HAP-1 (cell line): ENCODE results near the gene TRPM3.

Source experiments
- DNase-seq, 2 experiments: peaks; one replicate each; pipeline ENCODE4 v3.0.0-alpha.2; 2016 to 2020; ENCODE audit warnings: low spot score in 2 of 2
- H3K27me3 ChIP-seq: fragments of 250-450 bp; sonication (Bioruptor Pico); 2 replicates; pipeline ENCODE4 v1.5.1; 2020; ENCODE audit warnings: low read depth, mild to moderate bottlenecking, moderate library complexity
- H3K36me3 ChIP-seq: fragments of 250-450 bp; sonication (Bioruptor Pico); replicated peaks from 2 replicates; pipeline ENCODE4 v1.5.1; 2020; ENCODE audit warnings: mild to moderate bottlenecking
- H3K4me1 ChIP-seq: fragments of 250-450 bp; sonication (Bioruptor Pico); 2 replicates; pipeline ENCODE4 v1.5.1; 2020; ENCODE audit warnings: mild to moderate bottlenecking
- H3K4me3 ChIP-seq: fragments of 250-450 bp; sonication (Bioruptor Pico); 2 replicates; pipeline ENCODE4 v1.5.1; 2020; ENCODE audit warnings: mild to moderate bottlenecking, moderate library complexity
- H3K9me3 ChIP-seq: fragments of 250-450 bp; sonication (Bioruptor Pico); 2 replicates; pipeline ENCODE4 v1.5.1; 2020; ENCODE audit warnings: mild to moderate bottlenecking, moderate library complexity
- in situ Hi-C: fragments of 300-500 bp; cut with MboI; formaldehyde crosslinking; loops from 3 replicates; pipeline ENCODE4 v1.14.3; 2020; ENCODE audit warnings: low sequenced_read_pairs, inconsistent platforms, mixed read lengths

Gene TRPM3

DNA sequence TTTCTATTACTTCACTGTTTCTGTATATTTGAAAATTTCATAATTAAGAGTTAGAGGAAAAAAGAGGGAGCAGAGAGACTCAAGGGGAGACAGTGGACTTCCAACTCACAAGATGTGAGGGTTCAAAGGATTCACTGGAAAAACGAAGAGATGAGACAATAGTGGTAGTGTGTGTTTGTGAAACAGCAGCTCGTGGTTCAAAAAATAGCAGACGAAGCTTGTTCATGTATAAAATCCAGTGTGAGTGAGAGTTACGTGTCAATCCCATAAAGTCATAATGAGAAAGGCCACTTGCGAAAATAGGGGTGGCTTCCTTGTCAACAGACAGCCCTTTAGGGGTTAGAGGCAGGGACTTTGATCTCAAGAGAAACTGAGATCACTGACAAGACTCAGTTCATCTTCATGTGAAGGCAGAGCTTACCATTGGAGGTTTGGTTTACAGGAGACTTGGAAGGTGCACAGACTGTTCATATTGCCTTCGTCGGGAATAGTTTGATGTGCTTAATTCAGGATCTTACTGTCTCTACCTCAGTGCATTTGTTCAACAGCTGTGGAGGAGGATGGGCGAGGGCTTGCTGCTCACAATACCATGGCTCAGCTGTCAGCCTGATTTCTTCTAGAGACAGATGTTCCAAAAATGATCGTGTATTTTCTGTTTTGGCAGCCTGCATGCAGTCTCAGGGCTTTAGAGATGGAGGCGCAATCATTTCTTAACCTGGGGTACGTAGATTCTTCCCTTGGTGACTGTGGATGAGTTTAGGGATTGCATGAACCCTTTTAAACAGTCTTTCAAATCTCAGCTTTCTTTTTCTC lies 601.3 kb downstream of the TRPM3 start:
- Histone ChIP-seq H3K27me3 (no peaks in the 10 kb centered on the region), H3K36me3 (no peaks in the 10 kb centered on the region), H3K9me3 (0 out of 2 replicates have a peak, but pooled peaks cover 5% of the 10 kb centered on the region), H3K4me3 (no peak overlapping the region), H3K4me1 (no peaks in the 10 kb centered on the region)
- in situ Hi-C loops: no loop called here
- no peak for DNase-seq

GRCh38 chr9:70517926-70518610 lies 603.4 kb downstream of the TRPM3 start:
- H3K9me3 ChIP-seq: no peaks in the 10 kb centered on the region
- in situ Hi-C loops: no loop called here
- no peaks in the 10 kb centered on the region for H3K36me3 ChIP-seq
- H3K4me1 ChIP-seq: no peaks in the 10 kb centered on the region
- H3K27me3 ChIP-seq: no peaks in the 10 kb centered on the region
- no peak overlapping the region for H3K4me3 ChIP-seq
- DNase-seq: no peak

- Histone ChIP-seq H3K36me3 (no peaks in the 10 kb centered on the region), H3K4me3 (no peak overlapping the region)
- in situ Hi-C loops: no loop called here
These were observed 607.1 kb downstream of the TRPM3 start for GRCh38 chr9:70514273-70514672.

GRCh38 chr9:70511858-70512257 lies 609.6 kb downstream of the TRPM3 start:
- Histone ChIP-seq H3K36me3 (no peaks in the 10 kb centered on the region), H3K27me3 (no peaks in the 10 kb centered on the region), H3K4me1 (no peaks in the 10 kb centered on the region), H3K9me3 (0 out of 2 replicates have a peak, but pooled peaks cover 3% of the 10 kb centered on the region), H3K4me3 (no peak overlapping the region)
- in situ Hi-C loops: no loop called here
- DNase-seq: no peak

More at GRCh38 chr9:70514273-70514672, 607.1 kb downstream of the TRPM3 start:
- no peak for DNase-seq
- 0 out of 2 replicates have a peak, but pooled peaks cover 3% of the 10 kb centered on the region for H3K9me3 ChIP-seq
- H3K4me1 ChIP-seq: no peaks in the 10 kb centered on the region
- H3K27me3 ChIP-seq: no peaks in the 10 kb centered on the region

- Histone ChIP-seq H3K4me3 (no peak overlapping the region), H3K9me3 (0 out of 2 replicates have a peak, but pooled peaks cover 3% of the 10 kb centered on the region), H3K27me3 (no peaks in the 10 kb centered on the region), H3K4me1 (no peaks in the 10 kb centered on the region), H3K36me3 (no peaks in the 10 kb centered on the region)
- in situ Hi-C loops: no loop called here
- DNase-seq: peak in 1 of 2 experiments; percentile 70
These were observed 611.2 kb downstream of the TRPM3 start for GRCh38 chr9:70510157-70510770.

DNA sequence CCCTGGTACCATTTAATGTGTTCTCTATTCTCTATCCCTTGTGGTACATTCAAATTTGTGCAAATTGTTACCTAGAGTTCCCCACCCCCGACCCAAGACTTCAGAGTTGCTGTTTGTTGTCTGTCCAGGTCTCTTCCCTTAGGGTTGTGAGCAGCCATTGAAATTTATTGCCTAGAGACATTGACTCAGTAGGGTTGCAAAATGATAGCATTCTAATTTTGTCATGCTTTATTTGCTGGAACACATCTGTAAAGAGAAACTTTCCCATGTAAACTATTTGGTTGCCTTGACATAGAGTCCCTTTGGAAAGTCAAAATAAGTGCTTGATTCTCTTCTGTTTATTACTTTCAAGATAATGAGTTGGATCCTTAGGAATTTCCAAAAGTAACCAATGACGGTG lies 615.3 kb downstream of the TRPM3 start:
- no peak for DNase-seq
- Histone ChIP-seq H3K4me1 (no peaks in the 10 kb centered on the region), H3K9me3 (0 out of 2 replicates have a peak, but pooled peaks cover 3% of the 10 kb centered on the region), H3K36me3 (no peaks in the 10 kb centered on the region), H3K4me3 (no peak overlapping the region), H3K27me3 (no peaks in the 10 kb centered on the region)
- in situ Hi-C loops: no loop called here

- Histone ChIP-seq H3K4me3 (no peak overlapping the region), H3K4me1 (no peaks in the 10 kb centered on the region), H3K9me3 (0 out of 2 replicates have a peak, but pooled peaks cover under 1% of the 10 kb centered on the region), H3K36me3 (no peaks in the 10 kb centered on the region), H3K27me3 (no peaks in the 10 kb centered on the region)
- DNase-seq: no peak
- in situ Hi-C loops: no loop called here
These were observed 616.6 kb downstream of the TRPM3 start for GRCh38 chr9:70504834-70505233.

DNA sequence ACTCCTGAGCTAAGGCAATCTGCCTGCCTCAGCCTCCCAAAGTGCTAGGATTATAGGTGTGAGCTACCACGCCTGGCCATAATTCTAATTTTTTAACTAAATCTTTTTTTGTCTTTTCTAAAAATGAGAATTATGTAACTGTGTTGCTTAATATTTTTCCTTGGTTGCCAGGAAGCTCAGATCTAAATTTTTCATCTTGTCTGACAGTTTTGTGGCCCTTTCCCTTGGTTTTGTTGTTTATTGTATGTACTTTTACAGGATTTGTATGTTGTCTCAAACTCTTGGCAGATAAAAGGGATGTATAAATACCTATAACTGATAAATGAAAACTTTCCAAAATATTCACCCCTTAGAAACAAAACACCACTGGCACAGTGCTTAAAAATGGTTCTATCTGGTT lies 618.7 kb downstream of the TRPM3 start:
- Histone ChIP-seq H3K27me3 (no peaks in the 10 kb centered on the region), H3K4me1 (no peaks in the 10 kb centered on the region), H3K36me3 (no peaks in the 10 kb centered on the region), H3K9me3 (no peaks in the 10 kb centered on the region), H3K4me3 (no peak overlapping the region)
- in situ Hi-C loops: no loop called here
- DNase-seq: no peak

GRCh38 chr9:70500793-70501192 lies 620.6 kb downstream of the TRPM3 start:
- DNase-seq: no peak
- H3K27me3 ChIP-seq: no peaks in the 10 kb centered on the region
- in situ Hi-C loops: no loop called here
- H3K4me1 ChIP-seq: no peaks in the 10 kb centered on the region
- no peak overlapping the region for H3K4me3 ChIP-seq
- H3K36me3 ChIP-seq: no peaks in the 10 kb centered on the region
- H3K9me3 ChIP-seq: no peaks in the 10 kb centered on the region

- no peak overlapping the region for H3K4me3 ChIP-seq
- in situ Hi-C loops: loop anchor here (25.0 kb wide), 1 partner anchor 137 kb away; no protein-coding TSS in a partner anchor
These were observed 621.8 kb downstream of the TRPM3 start for GRCh38 chr9:70499621-70500020.

GRCh38 chr9:70498866-70499265 lies 622.6 kb downstream of the TRPM3 start:
- no peak for DNase-seq
- Histone ChIP-seq H3K4me3 (no peak overlapping the region), H3K27me3 (no peaks in the 10 kb centered on the region), H3K4me1 (no peaks in the 10 kb centered on the region), H3K9me3 (no peaks in the 10 kb centered on the region), H3K36me3 (no peaks in the 10 kb centered on the region)
- in situ Hi-C loops: loop anchor here (25.0 kb wide), 1 partner anchor 137 kb away; no protein-coding TSS in a partner anchor

More at GRCh38 chr9:70499621-70500020, 621.8 kb downstream of the TRPM3 start:
- Histone ChIP-seq H3K4me1 (no peaks in the 10 kb centered on the region), H3K27me3 (no peaks in the 10 kb centered on the region), H3K9me3 (no peaks in the 10 kb centered on the region), H3K36me3 (no peaks in the 10 kb centered on the region)
- DNase-seq: no peak

GRCh38 chr9:70496244-70496643 lies 625.2 kb downstream of the TRPM3 start:
- H3K4me1 ChIP-seq: no peaks in the 10 kb centered on the region
- no peaks in the 10 kb centered on the region for H3K27me3 ChIP-seq
- no peaks in the 10 kb centered on the region for H3K9me3 ChIP-seq
- in situ Hi-C loops: loop anchor here (25.0 kb wide), 1 partner anchor 134 kb away; no protein-coding TSS in a partner anchor
- no peaks in the 10 kb centered on the region for H3K36me3 ChIP-seq
- no peak overlapping the region for H3K4me3 ChIP-seq
- DNase-seq: no peak

DNA sequence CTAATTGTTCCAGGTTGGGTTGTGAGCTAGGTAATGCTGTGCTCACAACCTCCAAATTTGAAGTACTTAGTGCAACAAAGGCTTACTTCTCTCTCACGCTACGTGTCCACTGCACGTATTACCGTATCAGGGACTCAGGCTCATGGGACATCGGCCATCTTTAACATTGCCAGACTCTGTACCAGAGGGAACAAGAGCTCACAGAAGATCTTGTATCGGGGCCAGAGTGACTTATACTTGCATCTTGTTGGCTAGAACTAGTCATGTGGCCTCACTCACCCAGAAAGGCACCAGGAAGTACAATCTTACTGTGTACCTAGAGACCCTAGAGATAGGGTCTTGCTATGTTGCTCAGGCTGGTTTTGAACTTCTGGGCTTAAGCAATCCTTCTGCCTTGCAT lies 625.9 kb downstream of the TRPM3 start:
- DNase-seq: no peak
- H3K9me3 ChIP-seq: no peaks in the 10 kb centered on the region
- no peak overlapping the region for H3K4me3 ChIP-seq
- no peaks in the 10 kb centered on the region for H3K36me3 ChIP-seq
- no peaks in the 10 kb centered on the region for H3K4me1 ChIP-seq
- in situ Hi-C loops: loop anchor here (25.0 kb wide), 1 partner anchor 133 kb away; no protein-coding TSS in a partner anchor
- no peaks in the 10 kb centered on the region for H3K27me3 ChIP-seq
